IMR-90 (cell line): ENCODE data around the gene PET100. TPM values are rescaled to one million over a fixed set of nuclear protein-coding genes. Genes with fewer than 3 reads are reported as not detected.

Source experiments
- ATAC-seq: fragments of 200-7000 bp; cut with Tn5 transposase; 2 replicates; pipeline ENCODE4 v1.9.1; 2020; ENCODE audit warnings: low read depth, mild to moderate bottlenecking, moderate library complexity
- BruUV-seq: library from RNA; stranded (reverse); fragments of 400-500 nt; replicated peaks from 2 replicates; lab custom pipeline; 2021; lab: Mats Ljungman, UMichigan
- CTCF ChIA-PET: fragments of 300-600 bp; formaldehyde crosslinking; extraction: SDS; loops from one replicate; lab custom pipeline; 2021; ENCODE audit warnings: antibody characterized with exemption; lab: Yijun Ruan, JAX
- POLR2A ChIA-PET: fragments of 300-600 bp; sonication (Branson Sonifier 250); formaldehyde crosslinking; loops from one replicate; lab custom pipeline; 2022; ENCODE audit warnings: antibody characterized with exemption; ENCODE audit not compliant: unreplicated experiment; lab: Charles Lee
- DNase-seq: peaks from one replicate; pipeline ENCODE4 v3.0.0; 2013
- H2AFZ ChIP-seq: replicated peaks from 2 replicates; pipeline ENCODE3; 2013; ENCODE audit warnings: low read length, mild to moderate bottlenecking; ENCODE audit not compliant: poor library complexity
- H2AK5ac ChIP-seq: 2 replicates; pipeline ENCODE4 v1.6.1; 2013; ENCODE audit warnings: low read depth, low read length, inconsistent platforms
- H2AK9ac ChIP-seq: replicated peaks from 2 replicates; pipeline ENCODE3; 2013; ENCODE audit warnings: mild to moderate bottlenecking, low read depth, low read length, moderate library complexity; ENCODE audit not compliant: poor library complexity
- H2BK120ac ChIP-seq: 2 replicates; pipeline ENCODE4 v1.6.1; 2013; ENCODE audit warnings: low read depth, low read length, inconsistent platforms
- H2BK15ac ChIP-seq: 3 replicates; pipeline ENCODE4 v1.6.1; 2013; ENCODE audit warnings: low read depth, low read length, inconsistent platforms
- H2BK20ac ChIP-seq: 2 replicates; pipeline ENCODE4 v1.6.1; 2013; ENCODE audit warnings: low read depth, mild to moderate bottlenecking, inconsistent platforms, low read length, moderate library complexity
- H2BK5ac ChIP-seq: 2 replicates; pipeline ENCODE4 v1.6.1; 2013; ENCODE audit warnings: mild to moderate bottlenecking, low read depth, low read length, inconsistent platforms; ENCODE audit not compliant: poor library complexity, severe bottlenecking
- H3K14ac ChIP-seq: replicated peaks from 2 replicates; pipeline ENCODE4 v1.6.1; 2013; ENCODE audit warnings: low read depth, low read length, inconsistent platforms
- H3K18ac ChIP-seq: 2 replicates; pipeline ENCODE4 v1.6.1; 2013; ENCODE audit warnings: low read depth, low read length, control low read depth
- H3K23ac ChIP-seq: 2 replicates; pipeline ENCODE4 v1.6.1; 2013; ENCODE audit warnings: low read depth, low read length, inconsistent platforms
- H3K27ac ChIP-seq: 2 replicates; pipeline ENCODE4 v1.5.1; 2013; ENCODE audit warnings: mild to moderate bottlenecking, control low read depth, low read length; ENCODE audit not compliant: insufficient read depth
- H3K27me3 ChIP-seq: 2 replicates; pipeline ENCODE4 v1.6.1; 2013; ENCODE audit warnings: low read length; ENCODE audit not compliant: control insufficient read depth, insufficient read depth
- H3K36me3 ChIP-seq: 2 replicates; pipeline ENCODE4 v1.6.1; 2013; ENCODE audit warnings: low read length, mixed read lengths; ENCODE audit not compliant: control insufficient read depth, insufficient read depth
- H3K4ac ChIP-seq: 2 replicates; pipeline ENCODE4 v1.6.1; 2013; ENCODE audit warnings: low read depth, low read length, inconsistent platforms
- H3K4me1 ChIP-seq: 2 replicates; pipeline ENCODE4 v1.6.1; 2013; ENCODE audit warnings: low read length, mixed read lengths; ENCODE audit not compliant: control insufficient read depth, insufficient read depth
- H3K4me2 ChIP-seq: 2 replicates; pipeline ENCODE4 v1.6.1; 2013; ENCODE audit warnings: low read depth, mild to moderate bottlenecking, control low read depth, low read length, moderate library complexity
- H3K4me3 ChIP-seq: 2 replicates; pipeline ENCODE4 v1.5.1; 2013; ENCODE audit warnings: low read depth, mild to moderate bottlenecking, control low read depth, low read length, moderate library complexity; ENCODE audit not compliant: insufficient read depth
- H3K56ac ChIP-seq: 2 replicates; pipeline ENCODE4 v1.6.1; 2013; ENCODE audit warnings: low read length, inconsistent platforms; ENCODE audit not compliant: insufficient read depth; ENCODE audit errors: extremely low read depth
- H3K79me1 ChIP-seq, 2 experiments: 2 replicates each; pipeline ENCODE4 v1.6.1; 2013; ENCODE audit warnings: low read length in 2 of 2, inconsistent platforms in 1 of 2, low read depth in 1 of 2
- H3K9ac ChIP-seq: 2 replicates; pipeline ENCODE4 v1.6.1; 2013; ENCODE audit warnings: low read depth, low read length, control low read depth
- H3K9me1 ChIP-seq: 2 replicates; pipeline ENCODE4 v1.6.1; 2013; ENCODE audit warnings: low read length, inconsistent platforms; ENCODE audit not compliant: insufficient read depth
- H3K9me3 ChIP-seq: 2 replicates; pipeline ENCODE4 v1.6.1; 2013; ENCODE audit warnings: low read length; ENCODE audit not compliant: control insufficient read depth, insufficient read depth
- H4K20me1 ChIP-seq: 2 replicates; pipeline ENCODE4 v1.6.1; 2013; ENCODE audit warnings: low read length, inconsistent platforms; ENCODE audit not compliant: insufficient read depth
- H4K5ac ChIP-seq: 2 replicates; pipeline ENCODE4 v1.6.1; 2013; ENCODE audit warnings: mild to moderate bottlenecking, low read depth, low read length, control low read depth
- H4K8ac ChIP-seq, 2 experiments: 2 replicates each; pipeline ENCODE4 v1.6.1; 2013; ENCODE audit warnings: low read depth in 2 of 2, low read length in 2 of 2, control low read depth in 1 of 2, inconsistent platforms in 1 of 2
- H4K91ac ChIP-seq: 2 replicates; pipeline ENCODE4 v1.6.1; 2013; ENCODE audit warnings: low read depth, low read length, inconsistent platforms; ENCODE audit not compliant: insufficient read depth
- WGBS, 2 experiments: methylation state at CpG; one replicate each; pipeline versions ENCODE4 v1.1.5 to v1.1.7; 2013; ENCODE audit warnings: missing lambda C conversion rate in 2 of 2; ENCODE audit not compliant: insufficient read length in 1 of 2; ENCODE audit errors: extremely low coverage in 2 of 2; 5-methylcytosine and 5-hydroxymethylcytosine counted together
- dilution Hi-C: fragments of 300-500 bp; cut with HindIII; formaldehyde crosslinking; loops from one replicate; pipeline ENCODE4 v1.14.3; 2018; ENCODE audit warnings: low sequenced_read_pairs; ENCODE audit not compliant: unreplicated experiment
- in situ Hi-C: fragments of 300-500 bp; cut with MboI; formaldehyde crosslinking; loops from 3 replicates; pipeline ENCODE4 v1.14.3; 2019; ENCODE audit warnings: low sequenced_read_pairs, inconsistent platforms, mixed read lengths
- intact Hi-C: fragments of 100-400 bp; cut with micrococcal nuclease; formaldehyde crosslinking; loops from 2 replicates; pipeline ENCODE4 v1.10.0; 2022
- polyA plus RNA-seq, 3 experiments: library from polyadenylated mRNA; depleted of rRNA; stranded (reverse); fragments of >200 nt; gene quantifications; 2 replicates each; pipeline ENCODE4 v1.2.3, GENCODE V29; 2012; ENCODE audit warnings: low replicate concordance in 1 of 3
- total RNA-seq: library from RNA; depleted of rRNA; stranded (reverse); fragments of >200 nt; gene quantifications from 2 replicates; pipeline ENCODE4 v1.2.3, GENCODE V29; 2012
- TF ChIP-seq, protein P1 (sequence below): conservative IDR thresholded peaks from 2 replicates; pipeline ENCODE4 v1.5.1; 2012; ENCODE audit warnings: mild to moderate bottlenecking, low read depth, low read length, improper control_type of control experiment
- TF ChIP-seq, protein P2 (sequence below): fragments of 150-350 bp; IDR thresholded peaks from 2 replicates; pipeline ENCODE4 v1.6.1; 2017; ENCODE audit warnings: mild to moderate bottlenecking, antibody characterized with exemption, low read length, low read depth

Gene PET100
- total and polyA plus RNA-seq, 2 of the 4 experiments (the other 2 are of a cell fraction), result 1.4 to 31.4 TPM

DNA sequence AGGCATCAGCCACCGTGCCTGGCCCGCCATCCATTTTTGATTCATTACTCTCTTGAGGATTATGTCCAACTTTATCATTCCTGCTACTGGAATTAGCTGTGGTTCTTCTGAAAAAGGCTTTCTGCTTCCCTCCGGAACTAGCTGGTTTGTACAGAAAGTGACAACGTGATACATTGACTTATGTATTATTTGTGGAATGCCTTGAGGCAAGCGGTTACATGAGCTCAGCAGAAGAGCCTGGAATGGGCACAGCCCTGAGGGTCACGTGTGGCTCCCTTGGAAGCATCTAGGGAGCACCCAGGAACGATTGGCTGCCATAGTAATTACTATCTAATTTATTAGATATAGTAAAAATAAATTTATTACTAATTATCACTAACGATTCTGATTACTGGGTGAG lies 24.8 kb downstream of the PET100 start:
- H2BK5ac ChIP-seq, result no peak overlapping the region
- BruUV-seq, result no TSS peak
- H3K4me3 ChIP-seq, result no peak overlapping the region
- H2AFZ ChIP-seq, result no peak overlapping the region
- no peaks in the 10 kb centered on the region for H3K79me1 ChIP-seq
- no CpG with 5 or more reads among the region's 8 CpGs for WGBS, 2 experiments
- H3K9me3 ChIP-seq, result no peaks in the 10 kb centered on the region
- no peaks in the 10 kb centered on the region for H3K36me3 ChIP-seq
- H4K8ac ChIP-seq, result no peak overlapping the region
- dilution Hi-C loops, result no loop called here
- ChIA-PET CTCF (interaction anchor here (0.9 kb wide), 1 partner anchor 26 kb away, joined by 4 read pairs; the partner anchor contains the start of gene TRAPPC5), POLR2A (no interaction called here)
- H2AK9ac ChIP-seq, result no peak overlapping the region
- H4K20me1 ChIP-seq, result no peaks in the 10 kb centered on the region
- no peak overlapping the region for H2BK20ac ChIP-seq
- no peak overlapping the region for H3K4me2 ChIP-seq
- no peak overlapping the region for H4K5ac ChIP-seq
- H3K56ac ChIP-seq, result no peak overlapping the region
- TF ChIP-seq, protein P1, sequence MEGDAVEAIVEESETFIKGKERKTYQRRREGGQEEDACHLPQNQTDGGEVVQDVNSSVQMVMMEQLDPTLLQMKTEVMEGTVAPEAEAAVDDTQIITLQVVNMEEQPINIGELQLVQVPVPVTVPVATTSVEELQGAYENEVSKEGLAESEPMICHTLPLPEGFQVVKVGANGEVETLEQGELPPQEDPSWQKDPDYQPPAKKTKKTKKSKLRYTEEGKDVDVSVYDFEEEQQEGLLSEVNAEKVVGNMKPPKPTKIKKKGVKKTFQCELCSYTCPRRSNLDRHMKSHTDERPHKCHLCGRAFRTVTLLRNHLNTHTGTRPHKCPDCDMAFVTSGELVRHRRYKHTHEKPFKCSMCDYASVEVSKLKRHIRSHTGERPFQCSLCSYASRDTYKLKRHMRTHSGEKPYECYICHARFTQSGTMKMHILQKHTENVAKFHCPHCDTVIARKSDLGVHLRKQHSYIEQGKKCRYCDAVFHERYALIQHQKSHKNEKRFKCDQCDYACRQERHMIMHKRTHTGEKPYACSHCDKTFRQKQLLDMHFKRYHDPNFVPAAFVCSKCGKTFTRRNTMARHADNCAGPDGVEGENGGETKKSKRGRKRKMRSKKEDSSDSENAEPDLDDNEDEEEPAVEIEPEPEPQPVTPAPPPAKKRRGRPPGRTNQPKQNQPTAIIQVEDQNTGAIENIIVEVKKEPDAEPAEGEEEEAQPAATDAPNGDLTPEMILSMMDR, result no peak
- TF ChIP-seq, protein P2, sequence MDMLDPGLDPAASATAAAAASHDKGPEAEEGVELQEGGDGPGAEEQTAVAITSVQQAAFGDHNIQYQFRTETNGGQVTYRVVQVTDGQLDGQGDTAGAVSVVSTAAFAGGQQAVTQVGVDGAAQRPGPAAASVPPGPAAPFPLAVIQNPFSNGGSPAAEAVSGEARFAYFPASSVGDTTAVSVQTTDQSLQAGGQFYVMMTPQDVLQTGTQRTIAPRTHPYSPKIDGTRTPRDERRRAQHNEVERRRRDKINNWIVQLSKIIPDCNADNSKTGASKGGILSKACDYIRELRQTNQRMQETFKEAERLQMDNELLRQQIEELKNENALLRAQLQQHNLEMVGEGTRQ, result peak; percentile 60; the same call in 1 of the 2 replicates
- no peak overlapping the region for H4K91ac ChIP-seq
- H3K4ac ChIP-seq, result no peak overlapping the region
- no peak overlapping the region for H3K23ac ChIP-seq
- ATAC-seq, result no peak
- in situ Hi-C loops, result no loop called here
- intact Hi-C loops, result no loop called here
- peak; percentile 5 for DNase-seq
- no peak overlapping the region for H3K27ac ChIP-seq
- no peak overlapping the region for H3K14ac ChIP-seq
- H2BK120ac ChIP-seq, result no peak overlapping the region
- no peak overlapping the region for H3K9ac ChIP-seq
- H3K9me1 ChIP-seq, result no peaks in the 10 kb centered on the region
- H2BK15ac ChIP-seq, result no peak overlapping the region
- no peak overlapping the region for H3K18ac ChIP-seq
- H2AK5ac ChIP-seq, result no peak overlapping the region
- H3K27me3 ChIP-seq, result peaks cover 9% of the 10 kb centered on the region; the same call in 1 of the 2 replicates
- no peaks in the 10 kb centered on the region for H3K4me1 ChIP-seq
